Vagina (tissue), 2 donors: ENCODE measurements around the gene FAM219A.

Experiments used
- POLR2A ChIP-seq, 2 donors: fragments of 450-650 bp; IDR thresholded peaks; one replicate each; pipeline ENCODE4 v1.6.1; 2017; ENCODE audit warnings: antibody characterized with exemption in 2 of 2, mild to moderate bottlenecking in 2 of 2, moderate library complexity in 2 of 2
- POLR2AphosphoS5 ChIP-seq, 2 donors: sonication (generic); formaldehyde crosslinking; IDR thresholded peaks; one replicate each; pipeline ENCODE4 v1.9.0; 2017; ENCODE audit warnings: antibody characterized with exemption in 2 of 2, mild to moderate bottlenecking in 2 of 2, low read depth in 1 of 2; ENCODE audit not compliant: insufficient read depth in 1 of 2
- TF ChIP-seq, protein P1 (sequence below), 3 experiments: fragments of 450-650 bp in 2 of 3; fragments of 200-600 bp in 1 of 3; sonication (generic) in 1 of 3; IDR thresholded peaks; one replicate each; pipeline ENCODE4 v1.5.1; 2017 to 2019; ENCODE audit warnings: antibody characterized with exemption in 3 of 3, mild to moderate bottlenecking in 2 of 3, moderate library complexity in 2 of 3

DNA sequence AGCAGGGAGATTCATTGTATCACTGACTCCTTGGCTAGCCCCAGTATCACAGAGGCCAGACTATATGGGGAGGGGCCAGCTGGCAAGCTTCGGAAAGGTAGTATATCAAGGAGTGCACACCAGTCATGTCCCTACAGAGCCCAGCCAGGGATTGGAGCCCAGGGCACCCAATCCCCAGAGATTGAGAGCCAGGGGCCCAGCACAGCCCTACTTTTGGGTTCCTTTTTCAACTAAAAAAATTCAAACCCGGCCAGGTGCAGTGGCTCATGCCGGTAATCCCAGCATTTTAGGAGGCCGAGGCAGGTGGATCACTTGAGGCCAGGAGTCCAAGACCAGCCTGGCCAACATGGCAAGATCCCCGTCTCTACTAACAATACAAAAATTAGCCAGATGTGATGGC, 76.3 kb downstream of the FAM219A start:
- TF ChIP-seq, protein P1, sequence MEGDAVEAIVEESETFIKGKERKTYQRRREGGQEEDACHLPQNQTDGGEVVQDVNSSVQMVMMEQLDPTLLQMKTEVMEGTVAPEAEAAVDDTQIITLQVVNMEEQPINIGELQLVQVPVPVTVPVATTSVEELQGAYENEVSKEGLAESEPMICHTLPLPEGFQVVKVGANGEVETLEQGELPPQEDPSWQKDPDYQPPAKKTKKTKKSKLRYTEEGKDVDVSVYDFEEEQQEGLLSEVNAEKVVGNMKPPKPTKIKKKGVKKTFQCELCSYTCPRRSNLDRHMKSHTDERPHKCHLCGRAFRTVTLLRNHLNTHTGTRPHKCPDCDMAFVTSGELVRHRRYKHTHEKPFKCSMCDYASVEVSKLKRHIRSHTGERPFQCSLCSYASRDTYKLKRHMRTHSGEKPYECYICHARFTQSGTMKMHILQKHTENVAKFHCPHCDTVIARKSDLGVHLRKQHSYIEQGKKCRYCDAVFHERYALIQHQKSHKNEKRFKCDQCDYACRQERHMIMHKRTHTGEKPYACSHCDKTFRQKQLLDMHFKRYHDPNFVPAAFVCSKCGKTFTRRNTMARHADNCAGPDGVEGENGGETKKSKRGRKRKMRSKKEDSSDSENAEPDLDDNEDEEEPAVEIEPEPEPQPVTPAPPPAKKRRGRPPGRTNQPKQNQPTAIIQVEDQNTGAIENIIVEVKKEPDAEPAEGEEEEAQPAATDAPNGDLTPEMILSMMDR (IDR thresholded peaks at IDR 0.05): no peak
- TF ChIP-seq POLR2A (IDR thresholded peaks at IDR 0.05) (no peak), POLR2AphosphoS5 (IDR thresholded peaks at IDR 0.05; ENCODE audit: insufficient read depth in 1 of 2, low read depth in 1 of 2) (no peak)
